T-cell (primary cell): ENCODE results near the gene MAPK8IP1. TPM values are rescaled to one million over a fixed set of nuclear protein-coding genes. Genes with fewer than 3 reads are reported as not detected.
"Not testable (repeated sequence)": the region's sequence is repeated elsewhere in the genome, so short reads cannot be mapped to it uniquely, and the experiment has no call there.

Experiments used
- ATAC-seq, 4 experiments: fragments of 200-7000 bp in 3 of 4; fragments of 150-1000 bp in 1 of 4; cut with Tn5 transposase; replicated peaks in 1 of 4; 1 replicate in 3 of 4; 2 replicates in 1 of 4; pipeline ENCODE4 v1.10.0; 2021; ENCODE audit warnings: moderate library complexity in 3 of 4, mild to moderate bottlenecking in 2 of 4, moderate number of reproducible peaks in 1 of 4
- CTCF ChIA-PET, 2 donors: fragments of 300-600 bp; sonication (Branson Sonifier 250); formaldehyde crosslinking; loops; one replicate each; lab custom pipeline; 2022; ENCODE audit warnings: antibody characterized with exemption in 2 of 2; lab: Charles Lee
- POLR2A ChIA-PET, 2 donors: fragments of 300-600 bp; sonication (Branson Sonifier 250); formaldehyde crosslinking; loops; one replicate each; lab custom pipeline; 2022; ENCODE audit warnings: antibody characterized with exemption in 2 of 2; lab: Charles Lee
- DNase-seq, 35 experiments: peaks; one replicate each; pipeline versions ENCODE4 v3.0.0 to v3.0.0-alpha.2; 2013 to 2023
- H3K27ac ChIP-seq: one replicate; pipeline ENCODE4 v1.5.1; 2013; ENCODE audit warnings: low read length
- H3K27me3 ChIP-seq, 2 experiments: replicated peaks in 1 of 2; 1 replicate in 1 of 2; 2 replicates in 1 of 2; pipeline versions ENCODE4 v1.6.1 to v1.7.0; 2013; ENCODE audit warnings: low read length in 1 of 2, mixed read lengths in 1 of 2; ENCODE audit not compliant: control insufficient read depth in 2 of 2, insufficient read depth in 2 of 2; ENCODE audit errors: extremely low read depth in 1 of 2
- H3K36me3 ChIP-seq, 2 donors: 1 replicate in 1 of 2; 2 replicates in 1 of 2; pipeline versions ENCODE4 v1.6.1 to v1.7.0; 2013; ENCODE audit warnings: low read length in 1 of 2; ENCODE audit not compliant: control insufficient read depth in 2 of 2, insufficient read depth in 1 of 2; ENCODE audit errors: extremely low read depth in 1 of 2
- H3K4me1 ChIP-seq, 2 experiments: 1 replicate in 1 of 2; 2 replicates in 1 of 2; pipeline versions ENCODE4 v1.6.1 to v1.7.0; 2013; ENCODE audit warnings: low read length in 2 of 2, mixed read lengths in 1 of 2; ENCODE audit not compliant: insufficient read depth in 2 of 2, control insufficient read depth in 1 of 2; ENCODE audit errors: extremely low read depth in 1 of 2
- H3K4me3 ChIP-seq, 2 donors: 1 replicate in 1 of 2; 2 replicates in 1 of 2; pipeline versions ENCODE4 v1.5.1 to v1.7.0; 2013; ENCODE audit warnings: mild to moderate bottlenecking in 2 of 2, low read length in 1 of 2, moderate library complexity in 1 of 2; ENCODE audit not compliant: control insufficient read depth in 1 of 2; ENCODE audit errors: extremely low read depth in 1 of 2
- H3K9me3 ChIP-seq: 2 replicates; pipeline ENCODE4 v1.7.0; 2013
- H3K27ac Mint-ChIP-seq, 2 donors: one replicate each; pipeline ENCODE4 v1.8.0; 2020 to 2021; ENCODE audit warnings: mild to moderate bottlenecking in 2 of 2, mixed read lengths in 2 of 2
- H3K27me3 Mint-ChIP-seq, 2 donors: one replicate each; pipeline ENCODE4 v1.8.0; 2021 to 2022; ENCODE audit warnings: mixed read lengths in 2 of 2
- H3K36me3 Mint-ChIP-seq: one replicate; pipeline ENCODE4 v1.8.0; 2021; ENCODE audit warnings: mixed read lengths
- H3K4me1 Mint-ChIP-seq, 3 donors: one replicate each; pipeline ENCODE4 v1.8.0; 2020 to 2022; ENCODE audit warnings: mixed read lengths in 3 of 3, mild to moderate bottlenecking in 1 of 3
- H3K4me3 Mint-ChIP-seq, 3 donors: one replicate each; pipeline ENCODE4 v1.8.0; 2020 to 2022; ENCODE audit warnings: mild to moderate bottlenecking in 3 of 3, mixed read lengths in 3 of 3, moderate library complexity in 3 of 3
- H3K9me3 Mint-ChIP-seq, 3 donors: one replicate each; pipeline ENCODE4 v1.8.0; 2020 to 2022; ENCODE audit warnings: mixed read lengths in 3 of 3
- WGBS: methylation state at CpG from one replicate; pipeline ENCODE4 v1.1.5; 2013; ENCODE audit warnings: missing lambda C conversion rate; ENCODE audit not compliant: insufficient coverage; 5-methylcytosine and 5-hydroxymethylcytosine counted together
- total RNA-seq, 35 experiments: library from RNA in 6 of 35; stranded (reverse) in 6 of 35; fragments of 120-200 nt in 1 of 35; gene quantifications; one replicate each; pipeline versions ENCODE4 v1.2.1 to v1.2.4 and lab custom pipeline; 2013 to 2026

MAPK8IP1 gene
- 1 to 10 TPM in 4 of 5 donors, under 1 TPM in 1; 0.90 to 9.9 (median 1.8) TPM for total RNA-seq
- total RNA-seq (2013): 0.66 TPM
- 0.32 to 42.0 (median 2.7) reads per million in 29 experiments for total RNA-seq (lab: John Stamatoyannopoulos, UW)

DNA sequence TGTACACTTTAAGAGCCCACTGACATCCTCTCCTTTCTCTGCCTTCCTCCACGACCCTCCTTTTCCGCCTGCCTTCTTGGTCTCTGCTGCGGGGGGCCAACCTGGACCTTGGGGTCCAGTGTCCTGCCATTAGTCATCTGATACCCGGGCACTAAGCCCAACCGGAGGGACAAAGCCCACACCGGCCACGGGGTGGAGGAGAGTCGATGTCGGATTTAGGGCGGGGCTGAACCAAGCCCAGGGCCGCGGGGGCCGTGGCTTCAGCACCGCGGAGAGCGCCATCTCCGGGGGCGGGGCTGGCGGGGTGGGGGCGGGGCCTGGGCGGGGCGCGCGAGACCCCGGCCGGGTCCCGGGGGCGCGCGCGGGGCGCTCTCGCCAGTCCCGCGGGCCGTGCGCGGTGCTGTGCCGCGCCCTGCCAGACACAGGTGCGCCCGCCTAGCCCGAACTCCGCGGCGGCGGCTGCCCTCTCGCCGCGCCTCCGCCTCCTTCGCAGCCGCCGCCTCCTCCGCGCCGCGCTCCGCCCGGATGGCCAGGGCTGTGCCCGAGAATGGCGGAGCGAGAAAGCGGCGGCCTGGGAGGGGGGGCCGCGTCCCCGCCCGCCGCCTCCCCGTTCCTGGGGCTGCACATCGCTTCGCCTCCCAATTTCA is at the start of gene MAPK8IP1:
Gene MAPK8IP1, plus strand, starts transcription at position 378 of the 647 bp plus-strand sequence. Its CDS starts 170 bp downstream, at position 548.
- no peaks in the 10 kb centered on the region for H3K9me3 ChIP-seq
- Mint-ChIP-seq H3K9me3 (peaks cover 0 to 3% (median 0%) of the 10 kb centered on the region in 3 donors), H3K27ac (no peak within 1 kb of the TSS), H3K27me3 (peaks cover 0 to 2% of the 10 kb centered on the region in 2 donors), H3K4me1 (peaks cover 10 to 16% (median 10%) of the 10 kb centered on the region in 3 donors), H3K36me3 (peaks cover 16% of the 10 kb centered on the region), H3K4me3 (peak within 1 kb of the TSS; percentile 65 to 75 (median 69))
- POLR2A ChIA-PET: no interaction called here
- peaks cover 6 to 13% of the 10 kb centered on the region in 2 donors for H3K36me3 ChIP-seq
- peak in 33 of 35 experiments; percentile 10 to 72 (median 37) for DNase-seq
- CTCF ChIA-PET: no interaction called here
- H3K4me1 ChIP-seq: peaks cover 0 to 15% of the 10 kb centered on the region in 2 experiments
- peak; percentile 73 to 88 (median 84) for ATAC-seq
- H3K27me3 ChIP-seq: peaks cover 0 to 22% of the 10 kb centered on the region in 2 experiments
- WGBS: 3% methylated on average over 67 of the region's 73 CpGs
- no peak within 1 kb of the TSS for H3K27ac ChIP-seq
- H3K4me3 ChIP-seq: peak within 1 kb of the TSS; percentile 26 to 55

- CTCF ChIA-PET: no interaction called here
- Mint-ChIP-seq H3K27ac (no peak overlapping the region), H3K4me1 (peaks cover 16 to 19% (median 17%) of the 10 kb centered on the region in 3 donors), H3K27me3 (peaks cover 0 to 3% of the 10 kb centered on the region in 2 donors), H3K4me3 (no peak overlapping the region), H3K36me3 (no peaks in the 10 kb centered on the region), H3K9me3 (no peaks in the 10 kb centered on the region)
- Histone ChIP-seq H3K27me3 (no peaks in the 10 kb centered on the region), H3K9me3 (no peaks in the 10 kb centered on the region), H3K4me1 (peaks cover 2 to 14% of the 10 kb centered on the region in 2 experiments), H3K4me3 (no peak overlapping the region), H3K36me3 (no peaks in the 10 kb centered on the region), H3K27ac (no peak overlapping the region)
- POLR2A ChIA-PET: no interaction called here
- WGBS: 78% methylated on average over 4 of the region's 6 CpGs
- no peak for DNase-seq
- ATAC-seq: no peak
Observed at GRCh38 chr11:45839204-45839603, 46.2 kb upstream of the MAPK8IP1 start.

DNA sequence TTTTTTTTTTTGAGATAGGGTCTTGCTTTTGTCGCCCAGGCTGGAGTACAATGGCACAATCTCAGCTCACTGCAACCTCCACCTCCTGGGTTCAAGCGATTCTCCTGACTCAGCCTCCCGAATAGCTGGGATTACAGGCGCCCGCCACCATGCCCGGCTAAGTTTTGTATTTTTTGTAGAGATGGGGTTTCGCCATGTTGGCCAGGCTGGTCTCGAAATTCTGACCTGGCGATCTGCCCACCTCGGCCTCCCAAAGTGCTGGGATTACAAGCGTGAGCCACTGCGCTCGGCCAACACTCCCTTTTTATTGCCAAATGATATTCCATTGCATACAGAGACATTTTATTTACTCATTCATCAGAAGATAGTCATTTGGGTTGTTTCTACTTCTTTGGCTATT is 45.2 kb upstream of the MAPK8IP1 start:
- H3K27me3 Mint-ChIP-seq, CTCF ChIA-PET, H3K4me3 Mint-ChIP-seq, DNase-seq, H3K4me1 ChIP-seq, H3K27ac ChIP-seq, H3K36me3 ChIP-seq, H3K36me3 Mint-ChIP-seq, H3K27ac Mint-ChIP-seq, H3K27me3 ChIP-seq, H3K9me3 ChIP-seq, H3K9me3 Mint-ChIP-seq, ATAC-seq, H3K4me3 ChIP-seq: not testable (repeated sequence)
- no CpG with 5 or more reads among the region's 13 CpGs for WGBS
- H3K4me1 Mint-ChIP-seq: peaks cover 12 to 14% (median 13%) of the 10 kb centered on the region in 3 donors
- POLR2A ChIA-PET: interaction anchor here in 1 of 2 donors (0.6 kb wide), 1 partner anchor 11 kb away, joined by 6 read pairs; no protein-coding TSS in a partner anchor

DNA sequence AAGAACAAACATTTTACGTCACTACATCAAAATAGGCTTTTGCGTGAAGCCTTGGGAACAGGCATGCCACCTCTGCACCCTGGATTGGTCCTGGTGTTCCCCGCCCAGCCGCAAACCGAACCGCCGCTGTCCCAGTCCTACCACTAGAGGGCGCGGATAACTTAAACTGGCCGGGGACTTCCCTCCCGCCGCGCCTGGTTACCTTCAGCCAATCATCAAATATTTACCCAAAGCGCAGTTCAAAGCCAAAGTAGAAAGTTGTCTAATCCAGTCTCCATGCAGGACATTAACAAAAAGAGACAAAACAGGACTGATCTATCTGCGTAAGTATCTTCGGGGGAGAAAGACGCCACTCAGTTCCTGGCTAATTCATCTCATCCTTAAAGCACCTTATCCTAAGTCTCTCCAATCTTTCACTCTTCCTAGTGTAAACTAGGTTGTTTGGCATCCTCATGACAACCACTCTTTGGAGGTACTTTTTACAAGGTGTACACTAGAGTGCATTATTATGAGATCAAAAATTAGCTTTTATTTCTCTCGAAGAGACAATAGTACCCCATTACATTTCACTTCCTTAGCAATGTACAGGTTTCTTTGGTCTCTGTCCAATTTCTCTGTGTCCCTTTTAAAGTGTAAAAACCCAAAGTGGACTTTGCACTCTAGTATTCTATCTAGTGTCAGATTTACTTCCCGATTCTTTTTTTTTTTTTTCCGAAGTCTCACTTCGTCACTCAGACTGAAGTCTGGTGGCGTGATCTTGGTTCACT is 42.1 kb upstream of the MAPK8IP1 start:
- peaks cover 7 to 26% of the 10 kb centered on the region in 2 experiments for H3K4me1 ChIP-seq
- Mint-ChIP-seq H3K27me3 (peaks cover 0 to 3% of the 10 kb centered on the region in 2 donors), H3K27ac (peak overlapping the region; percentile 55 to 77), H3K36me3 (no peaks in the 10 kb centered on the region), H3K9me3 (no peaks in the 10 kb centered on the region), H3K4me3 (peak overlapping the region in 2 of 3 donors; percentile 3 to 25), H3K4me1 (peaks cover 30 to 36% (median 33%) of the 10 kb centered on the region in 3 donors)
- 18% methylated on average over 21 of the region's 22 CpGs for WGBS
- ChIA-PET POLR2A (interaction anchor here in 1 of 2 donors (0.7 kb wide), 2 partner anchors 163 to 1672 kb away, joined by 3 read pairs; no protein-coding TSS in a partner anchor), CTCF (interaction anchor here (0.6 to 1.9 kb wide), 10 partner anchors 8 to 1953 kb away, joined by 3 to 17 read pairs (median 6); partner anchors contain the start of gene SLC35C1 (in 1 of the 2))
- H3K9me3 ChIP-seq: no peaks in the 10 kb centered on the region
- ATAC-seq (peak; percentile 24 to 49 (median 35)), DNase-seq (peak; percentile 70 to 96 (median 88))
- H3K27ac ChIP-seq: peak overlapping the region; percentile 84
- no peaks in the 10 kb centered on the region for H3K27me3 ChIP-seq
- no peaks in the 10 kb centered on the region for H3K36me3 ChIP-seq
- H3K4me3 ChIP-seq: no peak overlapping the region

DNA sequence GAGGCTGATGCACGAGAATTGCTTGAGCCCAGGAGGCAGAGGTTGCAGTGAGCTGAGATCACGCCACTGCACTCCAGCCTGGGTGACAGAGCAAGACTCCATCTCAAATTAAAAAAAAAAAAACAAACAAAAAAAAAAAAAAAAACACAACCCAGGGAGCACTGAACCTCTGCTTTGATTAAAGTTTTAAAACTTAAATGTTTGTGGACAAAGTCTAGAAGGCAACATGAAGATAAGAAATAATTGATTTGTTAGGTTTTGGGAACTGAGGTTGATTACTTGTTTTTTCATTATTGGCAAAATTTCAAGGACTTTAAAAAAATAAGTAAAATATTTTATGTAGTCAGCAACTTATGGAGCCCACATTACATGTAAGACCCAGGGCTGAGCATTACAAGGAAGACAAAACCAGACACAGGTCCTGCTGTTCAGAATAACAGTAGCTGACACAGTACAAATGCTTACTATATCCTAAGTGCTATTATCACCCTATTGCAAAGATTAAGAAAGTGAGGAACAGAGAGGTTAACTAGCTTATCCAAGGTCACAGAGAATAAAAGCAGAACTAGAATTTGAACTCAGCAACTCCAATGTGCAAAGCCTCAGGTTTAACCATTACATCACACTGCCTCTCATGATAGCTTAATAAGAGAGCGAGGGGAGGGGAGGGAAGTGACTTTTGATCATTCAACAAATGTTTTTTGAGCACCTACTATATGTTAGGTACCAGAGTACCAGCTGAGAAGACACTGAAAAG is 40.5 kb upstream of the MAPK8IP1 start:
- no peak for ATAC-seq
- Mint-ChIP-seq H3K27ac (no peak overlapping the region), H3K27me3 (peaks cover 0 to 3% of the 10 kb centered on the region in 2 donors), H3K9me3 (no peaks in the 10 kb centered on the region), H3K4me3 (no peak overlapping the region), H3K4me1 (peaks cover 41 to 49% (median 46%) of the 10 kb centered on the region in 3 donors), H3K36me3 (peaks cover 6% of the 10 kb centered on the region)
- Histone ChIP-seq H3K36me3 (no peaks in the 10 kb centered on the region), H3K9me3 (no peaks in the 10 kb centered on the region), H3K4me3 (no peak overlapping the region), H3K4me1 (peaks cover 15 to 41% of the 10 kb centered on the region in 2 experiments), H3K27me3 (no peaks in the 10 kb centered on the region), H3K27ac (no peak overlapping the region)
- ChIA-PET POLR2A (interaction anchor here (0.6 to 1.1 kb wide), 3 partner anchors 10 to 737 kb away, joined by 4 to 9 read pairs (median 4); no protein-coding TSS in a partner anchor), CTCF (interaction anchor here in 1 of 2 donors (0.6 to 1.5 kb wide), 2 partner anchors 161 to 535 kb away, joined by 3 to 4 read pairs; no protein-coding TSS in a partner anchor)
- peak in 1 of 35 experiments; percentile 22 for DNase-seq
- 67% methylated on average over 1 of the region's 3 CpGs for WGBS
